ENCODE results near the gene AMOT. TPM values are rescaled to one million over a fixed set of nuclear protein-coding genes. Genes with fewer than 3 reads are reported as not detected.

The AMOT gene
- total RNA-seq, 1 experiment from 2014 or later = 0.09 TPM

- no TSS peak for BruUV-seq (replicated peaks)
- CTCF ChIA-PET = interaction anchor here (0.7 kb wide), 1 partner anchor 22 kb away, joined by 3 read pairs; no protein-coding TSS in a partner anchor
- no peaks in the 10 kb centered on the region for H3K4me1 Mint-ChIP-seq (ENCODE audit: insufficient read depth, unreplicated experiment)
- H3K4me3 Mint-ChIP-seq (ENCODE audit: unreplicated experiment) = no peak overlapping the region
- H3K27me3 Mint-ChIP-seq (ENCODE audit: insufficient read depth, unreplicated experiment) = peaks cover 78% of the 10 kb centered on the region
- H3K36me3 Mint-ChIP-seq (ENCODE audit: insufficient read depth, unreplicated experiment) = no peaks in the 10 kb centered on the region
- no peak for DNase-seq (ENCODE audit: unreplicated experiment)
- TF ChIP-seq, protein P1, sequence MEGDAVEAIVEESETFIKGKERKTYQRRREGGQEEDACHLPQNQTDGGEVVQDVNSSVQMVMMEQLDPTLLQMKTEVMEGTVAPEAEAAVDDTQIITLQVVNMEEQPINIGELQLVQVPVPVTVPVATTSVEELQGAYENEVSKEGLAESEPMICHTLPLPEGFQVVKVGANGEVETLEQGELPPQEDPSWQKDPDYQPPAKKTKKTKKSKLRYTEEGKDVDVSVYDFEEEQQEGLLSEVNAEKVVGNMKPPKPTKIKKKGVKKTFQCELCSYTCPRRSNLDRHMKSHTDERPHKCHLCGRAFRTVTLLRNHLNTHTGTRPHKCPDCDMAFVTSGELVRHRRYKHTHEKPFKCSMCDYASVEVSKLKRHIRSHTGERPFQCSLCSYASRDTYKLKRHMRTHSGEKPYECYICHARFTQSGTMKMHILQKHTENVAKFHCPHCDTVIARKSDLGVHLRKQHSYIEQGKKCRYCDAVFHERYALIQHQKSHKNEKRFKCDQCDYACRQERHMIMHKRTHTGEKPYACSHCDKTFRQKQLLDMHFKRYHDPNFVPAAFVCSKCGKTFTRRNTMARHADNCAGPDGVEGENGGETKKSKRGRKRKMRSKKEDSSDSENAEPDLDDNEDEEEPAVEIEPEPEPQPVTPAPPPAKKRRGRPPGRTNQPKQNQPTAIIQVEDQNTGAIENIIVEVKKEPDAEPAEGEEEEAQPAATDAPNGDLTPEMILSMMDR (IDR thresholded peaks at IDR 0.05; ENCODE audit: unreplicated experiment) = no peak
- H3K27ac Mint-ChIP-seq (ENCODE audit: low read depth, unreplicated experiment) = no peak overlapping the region
- POLR2A ChIA-PET = no interaction called here
- intact Hi-C loops (cut with micrococcal nuclease) = no loop called here
- no peaks in the 10 kb centered on the region for H3K9me3 Mint-ChIP-seq (ENCODE audit: unreplicated experiment)
Measured at GRCh38 chrX:112812741-112813140, 27.9 kb downstream of the AMOT start.

DNA sequence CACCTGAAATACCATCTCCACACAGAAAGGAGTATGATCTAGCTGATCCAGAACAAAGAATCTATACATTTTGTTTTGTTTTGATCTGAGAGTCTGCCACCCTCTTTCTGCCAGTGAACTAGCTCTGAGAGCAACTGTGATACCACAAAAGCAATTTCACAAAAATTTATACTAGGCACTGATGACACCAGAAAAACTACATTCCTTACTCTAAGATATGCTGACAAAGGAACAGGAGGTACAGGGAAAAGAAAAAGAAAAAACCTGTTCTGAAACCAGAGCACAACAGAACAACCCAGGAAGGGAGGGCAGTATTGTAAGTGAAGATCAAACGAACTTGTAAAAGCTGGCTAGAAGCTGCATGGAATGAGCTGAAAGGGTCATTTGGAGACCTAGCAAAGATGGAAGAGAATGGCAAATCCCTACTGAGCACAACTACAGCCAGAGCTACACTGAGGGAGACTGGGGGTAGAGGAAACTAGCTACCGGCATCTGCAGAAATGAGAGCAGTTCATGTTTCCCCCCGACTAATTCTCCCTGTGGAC lies 31.9 kb downstream of the AMOT start:
- Mint-ChIP-seq H3K27ac (ENCODE audit: low read depth, unreplicated experiment) (no peak overlapping the region), H3K4me3 (ENCODE audit: unreplicated experiment) (no peak overlapping the region), H3K9me3 (ENCODE audit: unreplicated experiment) (no peaks in the 10 kb centered on the region), H3K36me3 (ENCODE audit: insufficient read depth, unreplicated experiment) (no peaks in the 10 kb centered on the region), H3K4me1 (ENCODE audit: insufficient read depth, unreplicated experiment) (no peaks in the 10 kb centered on the region), H3K27me3 (ENCODE audit: insufficient read depth, unreplicated experiment) (peaks cover 68% of the 10 kb centered on the region)
- no TSS peak for BruUV-seq (replicated peaks)
- DNase-seq (ENCODE audit: unreplicated experiment) = no peak
- ChIA-PET CTCF (no interaction called here), POLR2A (interaction anchor here (0.6 kb wide), 1 partner anchor 28 kb away, joined by 3 read pairs; no protein-coding TSS in a partner anchor)
- TF ChIP-seq, protein P1 (IDR thresholded peaks at IDR 0.05; ENCODE audit: unreplicated experiment) = no peak
- intact Hi-C loops (cut with micrococcal nuclease) = no loop called here

DNA sequence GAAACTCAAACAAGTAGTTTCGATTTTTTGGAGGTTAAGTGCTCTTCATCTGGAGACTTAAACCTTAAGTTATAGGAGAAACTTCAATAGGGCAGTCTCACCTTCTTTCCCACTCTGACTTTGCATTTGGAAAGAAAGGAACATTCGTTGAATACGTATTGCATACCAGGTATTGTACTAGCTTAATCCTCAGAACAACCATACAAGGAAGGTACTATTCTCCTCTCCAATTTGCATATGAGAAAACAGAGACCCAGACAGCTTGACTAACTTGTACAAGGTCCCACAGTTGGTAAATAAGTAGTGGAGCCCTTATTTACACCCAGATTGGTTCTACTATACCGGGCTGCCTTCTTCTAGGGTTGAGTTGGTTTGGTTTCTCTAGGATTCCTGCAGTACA lies 32.6 kb downstream of the AMOT start:
- Mint-ChIP-seq H3K4me1 (ENCODE audit: insufficient read depth, unreplicated experiment) (no peaks in the 10 kb centered on the region), H3K9me3 (ENCODE audit: unreplicated experiment) (no peaks in the 10 kb centered on the region), H3K27ac (ENCODE audit: low read depth, unreplicated experiment) (no peak overlapping the region), H3K36me3 (ENCODE audit: insufficient read depth, unreplicated experiment) (no peaks in the 10 kb centered on the region), H3K4me3 (ENCODE audit: unreplicated experiment) (no peak overlapping the region), H3K27me3 (ENCODE audit: insufficient read depth, unreplicated experiment) (peaks cover 61% of the 10 kb centered on the region)
- POLR2A ChIA-PET = no interaction called here
- CTCF ChIA-PET = no interaction called here
- intact Hi-C loops (cut with micrococcal nuclease) = no loop called here
- TF ChIP-seq, protein P1 (IDR thresholded peaks at IDR 0.05; ENCODE audit: unreplicated experiment) = no peak
- no TSS peak for BruUV-seq (replicated peaks)
- no peak for DNase-seq (ENCODE audit: unreplicated experiment)

- BruUV-seq (replicated peaks) = no TSS peak
- no peak overlapping the region for H3K4me3 Mint-ChIP-seq (ENCODE audit: unreplicated experiment)
- POLR2A ChIA-PET = no interaction called here
- intact Hi-C loops (cut with micrococcal nuclease) = no loop called here
- H3K4me1 Mint-ChIP-seq (ENCODE audit: insufficient read depth, unreplicated experiment) = no peaks in the 10 kb centered on the region
- CTCF ChIA-PET = interaction anchor here (0.6 kb wide), 1 partner anchor 1355 kb away, joined by 3 read pairs; no protein-coding TSS in a partner anchor
- peaks cover 3% of the 10 kb centered on the region for H3K9me3 Mint-ChIP-seq (ENCODE audit: unreplicated experiment)
- no peaks in the 10 kb centered on the region for H3K36me3 Mint-ChIP-seq (ENCODE audit: insufficient read depth, unreplicated experiment)
- TF ChIP-seq, protein P1 (IDR thresholded peaks at IDR 0.05; ENCODE audit: unreplicated experiment) = no peak
- no peak overlapping the region for H3K27ac Mint-ChIP-seq (ENCODE audit: low read depth, unreplicated experiment)
- peaks cover 76% of the 10 kb centered on the region for H3K27me3 Mint-ChIP-seq (ENCODE audit: insufficient read depth, unreplicated experiment)
- no peak for DNase-seq (ENCODE audit: unreplicated experiment)
Measured at GRCh38 chrX:112803060-112803459, 37.6 kb downstream of the AMOT start.
